Measurements from ENCODE around the gene PAN3.

The PAN3 gene

DNA sequence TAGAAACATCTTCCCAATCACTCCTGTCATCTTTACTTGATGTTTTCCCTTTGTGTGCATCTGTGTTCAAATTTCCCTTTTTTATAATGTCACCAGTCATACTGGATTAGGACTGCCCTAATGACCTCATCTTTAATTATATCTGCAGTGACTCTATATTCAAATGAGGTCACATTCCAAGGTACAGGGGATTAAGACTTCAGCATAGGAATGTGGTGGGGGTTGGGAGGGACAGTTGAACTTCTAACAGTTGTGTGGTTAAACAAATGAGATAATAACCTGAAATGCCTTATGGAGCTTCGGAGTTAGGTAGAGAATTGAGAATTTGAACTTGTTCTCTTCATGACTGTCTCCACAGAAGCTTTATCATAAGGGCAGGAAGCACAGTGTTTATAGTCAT is 23.0 kb downstream of the PAN3 start:
- TF ChIP-seq CTCF (IDR thresholded peaks at IDR 0.05; ENCODE audit: low read depth, low read length) = no peak
- no peak for DNase-seq (ENCODE audit: extremely low read depth, low read depth)

GRCh38 chr13:28163587-28163986 is 25.2 kb downstream of the PAN3 start:
- TF ChIP-seq CTCF (IDR thresholded peaks at IDR 0.05; ENCODE audit: low read depth, low read length) = no peak
- no peak for DNase-seq (ENCODE audit: extremely low read depth, low read depth)

DNA sequence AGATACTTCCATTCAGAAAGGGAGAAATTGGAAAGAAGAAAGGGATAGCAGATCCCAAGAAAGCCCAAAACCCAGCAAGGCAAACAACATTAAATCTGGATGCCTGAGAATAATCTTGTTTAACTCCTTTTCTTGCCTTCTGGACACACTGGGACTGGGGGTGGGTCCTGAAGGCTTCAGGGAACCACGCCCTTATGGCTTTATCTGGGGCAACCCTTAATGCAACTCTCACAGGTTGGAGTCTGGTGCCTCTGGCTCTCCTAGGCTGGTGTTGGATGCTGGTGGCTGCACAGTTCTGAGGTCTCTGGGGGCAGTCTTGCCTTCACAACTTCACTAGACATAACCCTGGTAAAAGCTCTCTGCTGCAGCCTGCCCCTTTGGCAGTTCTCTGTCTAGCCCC is 27.9 kb downstream of the PAN3 start:
- DNase-seq (ENCODE audit: extremely low read depth, low read depth) = no peak
- TF ChIP-seq CTCF (IDR thresholded peaks at IDR 0.05; ENCODE audit: low read depth, low read length) = no peak

GRCh38 chr13:28171266-28171665 is 32.9 kb downstream of the PAN3 start:
- no peak for DNase-seq (ENCODE audit: extremely low read depth, low read depth)
- no peak for TF ChIP-seq CTCF (IDR thresholded peaks at IDR 0.05; ENCODE audit: low read depth, low read length)

GRCh38 chr13:28172947-28173346 is 34.6 kb downstream of the PAN3 start:
- TF ChIP-seq CTCF (IDR thresholded peaks at IDR 0.05; ENCODE audit: low read depth, low read length) = no peak
- no peak for DNase-seq (ENCODE audit: extremely low read depth, low read depth)

GRCh38 chr13:28173793-28174192 is 35.4 kb downstream of the PAN3 start:
- no peak for DNase-seq (ENCODE audit: extremely low read depth, low read depth)
- TF ChIP-seq CTCF (IDR thresholded peaks at IDR 0.05; ENCODE audit: low read depth, low read length) = no peak

GRCh38 chr13:28177327-28177726 is 39.0 kb downstream of the PAN3 start:
- TF ChIP-seq CTCF (IDR thresholded peaks at IDR 0.05; ENCODE audit: low read depth, low read length) = no peak
- DNase-seq (ENCODE audit: extremely low read depth, low read depth) = no peak

All from AG09319 (cell line).